ENCODE results near the gene TMPRSS7. TPM values are rescaled to one million over a fixed set of nuclear protein-coding genes. Genes with fewer than 3 reads are reported as not detected.

TMPRSS7 gene
- polyA plus RNA-seq, 1 experiment, result not detected

DNA sequence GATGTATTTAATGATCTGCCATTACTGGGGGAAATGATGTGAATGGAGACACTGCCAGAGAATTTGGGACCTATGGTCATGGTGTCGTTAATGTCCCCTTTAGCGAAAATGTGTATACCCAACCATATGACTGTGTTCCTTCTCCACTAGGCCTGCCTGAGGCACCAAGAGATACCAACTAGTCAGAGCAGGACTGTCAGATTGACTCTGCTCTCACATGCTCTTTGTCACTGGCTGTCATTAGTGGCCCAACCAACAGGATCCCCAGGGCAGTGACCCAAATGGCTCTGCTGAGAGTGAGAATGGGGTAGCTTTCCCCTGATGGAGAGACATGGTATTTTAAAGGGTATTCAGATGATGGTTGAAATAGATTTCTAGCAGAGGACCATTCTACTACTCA is 33.0 kb upstream of the TMPRSS7 start:
- H3K36me3 ChIP-seq (ENCODE audit: control insufficient read depth, insufficient read depth, low read length), result no peaks in the 10 kb centered on the region
- POLR2A ChIA-PET, result interaction anchor here (0.6 kb wide), 1 partner anchor 202 kb away, joined by 3 read pairs; no protein-coding TSS in a partner anchor

DNA sequence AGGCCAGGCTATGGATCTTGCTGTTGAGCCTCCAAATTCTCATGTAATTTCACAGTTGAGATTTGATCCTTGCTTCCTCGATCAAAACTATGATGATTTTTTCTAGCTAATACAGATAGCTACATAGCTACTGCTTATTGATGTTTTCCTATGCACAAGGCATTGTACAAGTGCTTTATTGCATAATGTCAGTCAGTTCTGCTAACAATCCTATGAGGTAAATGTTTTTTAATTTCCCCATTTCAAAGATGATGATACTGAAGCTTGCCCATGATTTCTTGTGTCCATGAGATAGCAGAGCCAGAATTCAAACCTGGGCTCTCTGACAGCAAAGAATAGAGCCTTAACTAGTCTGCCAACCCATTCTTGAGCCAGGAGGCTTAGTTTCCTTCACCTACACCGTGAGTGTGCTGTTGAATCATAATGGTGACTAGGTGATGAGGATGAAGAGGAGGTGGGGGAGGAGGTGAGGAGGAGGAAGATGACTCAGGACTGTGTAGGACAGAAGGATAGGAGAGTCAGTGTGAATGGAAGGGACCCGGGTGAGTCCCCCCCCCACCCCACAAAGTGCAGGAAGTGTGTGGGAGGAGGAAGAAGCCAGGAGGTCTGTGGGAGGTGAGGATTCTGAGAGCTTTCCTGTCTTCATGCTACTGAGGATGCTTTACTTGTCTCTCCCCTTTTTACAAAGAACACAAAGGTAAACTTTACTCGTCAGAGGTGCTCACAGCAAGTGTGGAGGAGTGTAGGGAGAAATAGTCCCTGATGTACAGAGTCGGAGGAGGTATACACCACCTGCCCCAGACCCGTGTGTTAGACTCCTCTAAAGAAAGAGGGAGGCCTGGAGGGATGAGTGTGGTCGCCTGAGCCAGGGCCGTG is 32.2 kb upstream of the TMPRSS7 start:
- no peak overlapping the region for H3K4me3 ChIP-seq (ENCODE audit: low read depth, low read length)
- H3K36me3 ChIP-seq (ENCODE audit: control insufficient read depth, insufficient read depth, low read length), result no peaks in the 10 kb centered on the region
- no peaks in the 10 kb centered on the region for H3K27me3 ChIP-seq (ENCODE audit: control insufficient read depth, insufficient read depth, low read length)
- TF ChIP-seq, protein P1, sequence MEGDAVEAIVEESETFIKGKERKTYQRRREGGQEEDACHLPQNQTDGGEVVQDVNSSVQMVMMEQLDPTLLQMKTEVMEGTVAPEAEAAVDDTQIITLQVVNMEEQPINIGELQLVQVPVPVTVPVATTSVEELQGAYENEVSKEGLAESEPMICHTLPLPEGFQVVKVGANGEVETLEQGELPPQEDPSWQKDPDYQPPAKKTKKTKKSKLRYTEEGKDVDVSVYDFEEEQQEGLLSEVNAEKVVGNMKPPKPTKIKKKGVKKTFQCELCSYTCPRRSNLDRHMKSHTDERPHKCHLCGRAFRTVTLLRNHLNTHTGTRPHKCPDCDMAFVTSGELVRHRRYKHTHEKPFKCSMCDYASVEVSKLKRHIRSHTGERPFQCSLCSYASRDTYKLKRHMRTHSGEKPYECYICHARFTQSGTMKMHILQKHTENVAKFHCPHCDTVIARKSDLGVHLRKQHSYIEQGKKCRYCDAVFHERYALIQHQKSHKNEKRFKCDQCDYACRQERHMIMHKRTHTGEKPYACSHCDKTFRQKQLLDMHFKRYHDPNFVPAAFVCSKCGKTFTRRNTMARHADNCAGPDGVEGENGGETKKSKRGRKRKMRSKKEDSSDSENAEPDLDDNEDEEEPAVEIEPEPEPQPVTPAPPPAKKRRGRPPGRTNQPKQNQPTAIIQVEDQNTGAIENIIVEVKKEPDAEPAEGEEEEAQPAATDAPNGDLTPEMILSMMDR (IDR thresholded peaks at IDR 0.05; ENCODE audit: insufficient read depth, low read depth, low read length), result no peak
- DNase-seq (ENCODE audit: low read depth), result no peak
- CTCF ChIA-PET, result interaction anchor here (0.7 to 9.7 kb wide), 6 partner anchors 9 to 41 kb away, joined by 3 to 82 read pairs (median 6); partner anchors contain the start of gene TMPRSS7
- POLR2A ChIA-PET, result no interaction called here

More for the DNA sequence above, 33.0 kb upstream of the TMPRSS7 start:
- DNase-seq (ENCODE audit: low read depth), result no peak
- CTCF ChIA-PET, result interaction anchor here (0.7 to 14.6 kb wide), 7 partner anchors 9 to 43 kb away, joined by 3 to 203 read pairs (median 4); partner anchors contain the start of gene TMPRSS7
- Histone ChIP-seq H3K27me3 (ENCODE audit: control insufficient read depth, insufficient read depth, low read length) (no peaks in the 10 kb centered on the region), H3K4me3 (ENCODE audit: low read depth, low read length) (no peak overlapping the region)
- TF ChIP-seq, protein P1 (IDR thresholded peaks at IDR 0.05; ENCODE audit: insufficient read depth, low read depth, low read length), result no peak

DNA sequence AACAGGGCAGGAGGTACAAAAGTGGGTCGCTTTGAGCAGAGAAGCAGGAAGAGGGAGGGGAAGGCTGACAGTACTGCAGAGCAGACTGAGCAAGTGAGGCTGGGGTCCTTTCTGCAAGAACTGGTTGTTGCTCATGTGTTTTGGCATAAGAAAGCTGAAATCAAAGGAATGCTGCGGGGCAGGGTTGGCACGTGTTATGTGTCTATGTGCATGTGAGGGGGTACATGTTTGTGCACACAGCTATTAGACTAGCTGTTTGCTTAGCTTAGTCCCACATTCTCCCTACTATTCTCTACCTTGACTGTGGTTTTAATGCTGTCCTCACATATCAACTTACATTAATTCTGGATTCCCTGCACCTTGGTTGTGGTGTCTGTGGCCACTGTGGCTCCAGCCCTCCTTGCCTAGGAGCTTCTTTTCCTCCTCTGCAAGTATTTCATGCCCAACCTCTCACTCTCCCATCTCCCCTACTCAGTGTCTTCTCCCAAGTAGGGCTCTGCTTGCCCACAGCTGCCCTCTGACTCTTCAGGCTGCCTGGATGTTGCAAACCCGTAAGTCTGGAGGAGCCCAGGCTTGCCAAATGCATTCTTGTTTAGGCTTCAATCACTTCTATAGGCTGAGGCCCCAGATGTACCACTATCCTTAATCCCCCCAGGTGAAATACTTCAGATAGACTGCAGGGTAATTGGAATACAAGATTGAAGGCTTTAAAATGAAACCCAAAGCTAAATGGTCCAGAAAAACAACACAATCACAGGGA is 31.0 kb upstream of the TMPRSS7 start:
- DNase-seq (ENCODE audit: low read depth), result no peak
- no peak overlapping the region for H3K4me3 ChIP-seq (ENCODE audit: low read depth, low read length)
- H3K27me3 ChIP-seq (ENCODE audit: control insufficient read depth, insufficient read depth, low read length), result no peaks in the 10 kb centered on the region
- no peaks in the 10 kb centered on the region for H3K36me3 ChIP-seq (ENCODE audit: control insufficient read depth, insufficient read depth, low read length)
- POLR2A ChIA-PET, result no interaction called here
- CTCF ChIA-PET, result interaction anchor here (1.0 to 9.7 kb wide), 7 partner anchors 10 to 286 kb away, joined by 3 to 82 read pairs (median 6); no protein-coding TSS in a partner anchor
- TF ChIP-seq, protein P1 (IDR thresholded peaks at IDR 0.05; ENCODE audit: insufficient read depth, low read depth, low read length), result no peak

DNA sequence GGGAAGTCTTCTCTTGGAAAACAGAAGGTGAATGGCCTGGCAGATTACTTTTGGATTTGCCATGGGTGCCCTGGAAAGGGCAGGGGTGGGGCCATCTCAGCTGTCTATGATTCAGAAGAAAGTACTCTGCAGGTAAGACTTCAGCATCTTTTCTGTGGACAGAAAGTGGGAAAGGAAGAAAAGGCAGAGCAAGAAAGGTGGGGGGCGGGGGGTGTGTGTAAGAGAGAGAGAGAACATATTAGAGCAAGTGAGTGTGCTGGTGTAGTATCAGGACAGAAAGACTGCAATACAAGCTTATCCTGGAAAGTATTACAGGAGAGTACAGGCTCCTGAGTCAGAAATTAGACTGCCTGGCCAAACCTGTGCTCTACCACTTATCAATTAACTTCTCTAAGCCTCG is 30.3 kb upstream of the TMPRSS7 start:
- no peaks in the 10 kb centered on the region for H3K27me3 ChIP-seq (ENCODE audit: control insufficient read depth, insufficient read depth, low read length)
- no peak for DNase-seq (ENCODE audit: low read depth)
- H3K4me3 ChIP-seq (ENCODE audit: low read depth, low read length), result no peak overlapping the region
- TF ChIP-seq, protein P1 (IDR thresholded peaks at IDR 0.05; ENCODE audit: insufficient read depth, low read depth, low read length), result no peak
- ChIA-PET POLR2A (no interaction called here), CTCF (interaction anchor here (1.0 to 9.7 kb wide), 5 partner anchors 9 to 287 kb away, joined by 3 to 82 read pairs (median 8); no protein-coding TSS in a partner anchor)
- H3K36me3 ChIP-seq (ENCODE audit: control insufficient read depth, insufficient read depth, low read length), result no peaks in the 10 kb centered on the region

DNA sequence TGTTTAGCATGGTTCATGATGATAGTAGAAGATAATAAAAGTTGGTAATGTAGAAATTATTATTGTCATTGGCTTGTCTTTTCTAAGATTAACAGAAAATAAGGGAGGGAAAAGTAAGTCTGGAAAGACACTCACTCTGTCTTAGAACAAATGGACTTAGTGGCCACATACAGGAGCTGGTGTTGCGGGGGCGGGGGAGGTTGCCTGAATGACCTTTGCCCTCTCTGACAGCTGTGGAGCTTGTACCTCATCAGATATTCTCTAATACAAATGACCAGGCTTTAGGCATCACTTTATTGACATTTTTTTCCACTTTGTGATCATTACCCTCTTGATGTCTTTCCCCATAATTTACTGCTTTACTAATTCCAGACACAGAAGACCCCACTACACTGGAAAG is 29.9 kb upstream of the TMPRSS7 start:
- no peaks in the 10 kb centered on the region for H3K27me3 ChIP-seq (ENCODE audit: control insufficient read depth, insufficient read depth, low read length)

More for the DNA sequence above, 29.9 kb upstream of the TMPRSS7 start:
- Histone ChIP-seq H3K4me3 (ENCODE audit: low read depth, low read length) (no peak overlapping the region), H3K36me3 (ENCODE audit: control insufficient read depth, insufficient read depth, low read length) (no peaks in the 10 kb centered on the region)
- TF ChIP-seq, protein P1 (IDR thresholded peaks at IDR 0.05; ENCODE audit: insufficient read depth, low read depth, low read length), result no peak
- ChIA-PET POLR2A (no interaction called here), CTCF (interaction anchor here (1.3 to 9.7 kb wide), 4 partner anchors 8 to 288 kb away, joined by 3 to 82 read pairs (median 10); no protein-coding TSS in a partner anchor)
- DNase-seq (ENCODE audit: low read depth), result no peak
